WTC11 (cell line): Measurements from ENCODE around the gene EPSTI1. TPM values are rescaled to one million over a fixed set of nuclear protein-coding genes. Genes with fewer than 3 reads are reported as not detected.

Experiments
- ATAC-seq: fragments of 200-7000 bp; cut with Tn5 transposase; 2 replicates; pipeline ENCODE4 v1.10.0; 2021; ENCODE audit warnings: mild to moderate bottlenecking, moderate library complexity
- CTCF ChIA-PET: fragments of 300-600 bp; sonication (Branson Sonifier 250); formaldehyde crosslinking; loops from one replicate; lab custom pipeline; 2021; ENCODE audit warnings: antibody characterized with exemption; lab: Charles Lee
- POLR2A ChIA-PET: fragments of 350-600 bp; sonication (Branson Sonifier 250); formaldehyde crosslinking; loops from one replicate; lab custom pipeline; 2021; ENCODE audit warnings: antibody characterized with exemption; lab: Charles Lee
- DNase-seq: peaks from one replicate; pipeline ENCODE4 v3.0.0; 2021; ENCODE audit warnings: low spot score
- H3K27ac Mint-ChIP-seq: 2 replicates; pipeline ENCODE4 v1.8.0; 2021; ENCODE audit warnings: mixed read lengths
- H3K27me3 Mint-ChIP-seq: 2 replicates; pipeline ENCODE4 v1.8.0; 2021; ENCODE audit warnings: low read depth, mild to moderate bottlenecking, moderate library complexity, mixed read lengths
- H3K36me3 Mint-ChIP-seq: 2 replicates; pipeline ENCODE4 v1.8.0; 2021; ENCODE audit warnings: mixed read lengths
- H3K4me1 Mint-ChIP-seq: 2 replicates; pipeline ENCODE4 v1.8.0; 2022; ENCODE audit warnings: mixed read lengths
- H3K4me3 Mint-ChIP-seq: 2 replicates; pipeline ENCODE4 v1.8.0; 2021; ENCODE audit warnings: mild to moderate bottlenecking, moderate library complexity, mixed read lengths
- H3K9me3 Mint-ChIP-seq: 2 replicates; pipeline ENCODE4 v1.8.0; 2021; ENCODE audit warnings: mixed read lengths
- ATF1 ChIP-seq: sonication (generic); formaldehyde crosslinking; IDR thresholded peaks from 2 replicates; pipeline ENCODE4 v1.8.1; 2023; ENCODE audit warnings: mild to moderate bottlenecking, moderate library complexity, missing genetic modification reagents
- CREM ChIP-seq: sonication (generic); formaldehyde crosslinking; IDR thresholded peaks from 2 replicates; pipeline ENCODE4 v1.8.1; 2022; ENCODE audit warnings: mild to moderate bottlenecking, missing genetic modification reagents, moderate library complexity
- ESRRA ChIP-seq: sonication (generic); formaldehyde crosslinking; IDR thresholded peaks from 2 replicates; pipeline ENCODE4 v1.8.1; 2022; ENCODE audit warnings: mild to moderate bottlenecking, missing genetic modification reagents, borderline replicate concordance
- ETV6 ChIP-seq: sonication (generic); formaldehyde crosslinking; IDR thresholded peaks from 2 replicates; pipeline ENCODE4 v1.8.1; 2022; ENCODE audit warnings: mild to moderate bottlenecking, missing genetic modification reagents
- FOXJ3 ChIP-seq: sonication (generic); formaldehyde crosslinking; IDR thresholded peaks from 2 replicates; pipeline ENCODE4 v1.9.0; 2021; ENCODE audit warnings: missing genetic modification reagents, mild to moderate bottlenecking, borderline replicate concordance
- FOXP4 ChIP-seq: sonication (generic); formaldehyde crosslinking; IDR thresholded peaks from 2 replicates; pipeline ENCODE4 v1.8.0; 2022; ENCODE audit warnings: mild to moderate bottlenecking, missing genetic modification reagents
- GRHL2 ChIP-seq: fragments of 250-450 bp; sonication (Bioruptor Pico); IDR thresholded peaks from 2 replicates; pipeline ENCODE4 v1.8.0; 2022; ENCODE audit warnings: mild to moderate bottlenecking, moderate library complexity; ENCODE audit not compliant: insufficient replicate concordance, severe bottlenecking
- JAZF1 ChIP-seq: fragments of 250-450 bp; sonication (Bioruptor Pico); IDR thresholded peaks from 2 replicates; pipeline ENCODE4 v1.9.0; 2021; ENCODE audit warnings: moderate library complexity, mild to moderate bottlenecking, inconsistent platforms
- MYBL2 ChIP-seq: sonication (generic); formaldehyde crosslinking; IDR thresholded peaks from 2 replicates; pipeline ENCODE4 v1.8.1; 2023; ENCODE audit warnings: mild to moderate bottlenecking, moderate library complexity, missing genetic modification reagents
- NFATC4 ChIP-seq: fragments of 250-450 bp; sonication (Bioruptor Pico); IDR thresholded peaks from 2 replicates; pipeline ENCODE4 v1.9.0; 2021; ENCODE audit warnings: mild to moderate bottlenecking
- NFYB ChIP-seq: sonication (generic); formaldehyde crosslinking; conservative IDR thresholded peaks from 2 replicates; pipeline ENCODE4 v1.8.0; 2022; ENCODE audit warnings: low read depth, missing genetic modification reagents
- RELA ChIP-seq: sonication (generic); formaldehyde crosslinking; IDR thresholded peaks from 2 replicates; pipeline ENCODE4 v1.8.1; 2022; ENCODE audit warnings: missing genetic modification reagents, mild to moderate bottlenecking, borderline replicate concordance
- TP53 ChIP-seq: sonication (generic); formaldehyde crosslinking; IDR thresholded peaks from 2 replicates; pipeline ENCODE4 v1.8.1; 2023; ENCODE audit warnings: mild to moderate bottlenecking, missing genetic modification reagents
- ZMAT4 ChIP-seq: fragments of 250-450 bp; sonication (Bioruptor Pico); IDR thresholded peaks from 2 replicates; pipeline ENCODE4 v1.9.0; 2021; ENCODE audit warnings: mild to moderate bottlenecking
- ZNF219 ChIP-seq: sonication (generic); formaldehyde crosslinking; IDR thresholded peaks from 2 replicates; pipeline ENCODE4 v1.8.0; 2023; ENCODE audit warnings: missing genetic modification reagents, mild to moderate bottlenecking, borderline replicate concordance
- ZNF396 ChIP-seq: fragments of 250-450 bp; sonication (Bioruptor Pico); IDR thresholded peaks from 2 replicates; pipeline ENCODE4 v1.8.0; 2021; ENCODE audit warnings: mild to moderate bottlenecking, moderate library complexity, borderline replicate concordance
- ZNF532 ChIP-seq: fragments of 250-450 bp; sonication (Bioruptor Pico); IDR thresholded peaks from 2 replicates; pipeline ENCODE4 v1.9.0; 2021; ENCODE audit warnings: mild to moderate bottlenecking, borderline replicate concordance
- total RNA-seq: library from RNA; stranded (reverse); gene quantifications from 3 replicates; pipeline ENCODE4 v1.2.3, GENCODE V29; 2021
- TF ChIP-seq, protein P1 (sequence below): fragments of 250-450 bp; sonication (Bioruptor Pico); IDR thresholded peaks from 2 replicates; pipeline ENCODE4 v1.9.0; 2021; ENCODE audit warnings: moderate library complexity, mild to moderate bottlenecking, inconsistent platforms, borderline replicate concordance
- TF ChIP-seq, protein P2 (sequence below): sonication (generic); formaldehyde crosslinking; conservative IDR thresholded peaks from 2 replicates; pipeline ENCODE4 v1.8.1; 2022; ENCODE audit warnings: mild to moderate bottlenecking, missing genetic modification reagents
- TF ChIP-seq, protein P3 (sequence below): sonication (generic); formaldehyde crosslinking; IDR thresholded peaks from 2 replicates; pipeline ENCODE4 v1.8.1; 2022; ENCODE audit warnings: mild to moderate bottlenecking, missing genetic modification reagents, moderate library complexity, borderline replicate concordance
- TF ChIP-seq, protein P4 (sequence below): sonication (generic); formaldehyde crosslinking; IDR thresholded peaks from 2 replicates; pipeline ENCODE4 v1.8.1; 2023; ENCODE audit warnings: mild to moderate bottlenecking, missing genetic modification reagents, borderline replicate concordance

The EPSTI1 gene
- total RNA-seq, 1 experiment from 2014 or later, result 2.1 TPM

GRCh38 chr13:43002021-43002420, 10.0 kb upstream of the EPSTI1 start (continued):
- no peak for TF ChIP-seq TP53
- TF ChIP-seq NFATC4 (CRISPR knock-in tag), result no peak
- TF ChIP-seq MYBL2 (CRISPR knock-in tag), result no peak
- no peak for TF ChIP-seq CREM (CRISPR knock-in tag)
- TF ChIP-seq RELA (CRISPR knock-in tag), result no peak
- TF ChIP-seq ZNF396 (CRISPR knock-in tag), result no peak
- TF ChIP-seq, protein P1, sequence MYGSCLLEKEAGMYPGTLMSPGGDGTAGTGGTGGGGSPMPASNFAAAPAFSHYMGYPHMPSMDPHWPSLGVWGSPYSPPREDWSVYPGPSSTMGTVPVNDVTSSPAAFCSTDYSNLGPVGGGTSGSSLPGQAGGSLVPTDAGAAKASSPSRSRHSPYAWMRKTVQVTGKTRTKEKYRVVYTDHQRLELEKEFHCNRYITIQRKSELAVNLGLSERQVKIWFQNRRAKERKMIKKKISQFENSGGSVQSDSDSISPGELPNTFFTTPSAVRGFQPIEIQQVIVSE, result no peak
- TF ChIP-seq ZNF219 (CRISPR knock-in tag), result no peak
- TF ChIP-seq, all 79 proteins: peak for 0

DNA sequence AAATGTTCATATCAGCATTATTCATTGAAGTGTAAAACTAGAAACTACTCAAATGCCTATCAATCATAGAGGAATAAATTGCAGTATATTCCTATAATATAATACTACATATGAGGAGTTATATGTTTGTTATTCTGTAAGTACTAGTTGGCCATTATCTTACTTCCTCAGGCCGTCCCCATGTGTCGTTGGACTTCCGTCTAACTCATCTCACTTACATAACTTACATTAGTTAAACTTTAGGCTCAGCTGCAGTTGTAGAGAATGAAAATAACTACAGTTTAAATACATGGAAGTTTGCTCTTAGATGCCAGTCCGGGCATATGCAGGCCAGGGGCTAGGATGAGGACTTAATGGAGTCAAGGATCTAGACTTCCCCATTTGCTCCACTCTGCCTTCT, 8.6 kb upstream of the EPSTI1 start:
- ATAC-seq (no peak), DNase-seq (no peak)
- ChIA-PET CTCF (no interaction called here), POLR2A (no interaction called here)
- Mint-ChIP-seq H3K9me3 (no peaks in the 10 kb centered on the region), H3K27me3 (no peaks in the 10 kb centered on the region), H3K27ac (no peak overlapping the region), H3K4me3 (no peak overlapping the region), H3K36me3 (no peaks in the 10 kb centered on the region), H3K4me1 (peaks cover 10% of the 10 kb centered on the region)
- TF ChIP-seq ZNF532 (CRISPR knock-in tag) (no peak), FOXP4 (CRISPR knock-in tag) (no peak), ATF1 (no peak), ETV6 (no peak), ZMAT4 (no peak), ESRRA (CRISPR knock-in tag) (no peak), JAZF1 (CRISPR knock-in tag) (no peak), ZNF396 (CRISPR knock-in tag) (no peak), GRHL2 (no peak), NFYB (CRISPR knock-in tag) (no peak), FOXJ3 (CRISPR knock-in tag) (no peak)
- TF ChIP-seq, protein P2, sequence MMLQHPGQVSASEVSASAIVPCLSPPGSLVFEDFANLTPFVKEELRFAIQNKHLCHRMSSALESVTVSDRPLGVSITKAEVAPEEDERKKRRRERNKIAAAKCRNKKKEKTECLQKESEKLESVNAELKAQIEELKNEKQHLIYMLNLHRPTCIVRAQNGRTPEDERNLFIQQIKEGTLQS (CRISPR knock-in tag), result no peak
- TF ChIP-seq, protein P1, result no peak
- TF ChIP-seq, protein P3, sequence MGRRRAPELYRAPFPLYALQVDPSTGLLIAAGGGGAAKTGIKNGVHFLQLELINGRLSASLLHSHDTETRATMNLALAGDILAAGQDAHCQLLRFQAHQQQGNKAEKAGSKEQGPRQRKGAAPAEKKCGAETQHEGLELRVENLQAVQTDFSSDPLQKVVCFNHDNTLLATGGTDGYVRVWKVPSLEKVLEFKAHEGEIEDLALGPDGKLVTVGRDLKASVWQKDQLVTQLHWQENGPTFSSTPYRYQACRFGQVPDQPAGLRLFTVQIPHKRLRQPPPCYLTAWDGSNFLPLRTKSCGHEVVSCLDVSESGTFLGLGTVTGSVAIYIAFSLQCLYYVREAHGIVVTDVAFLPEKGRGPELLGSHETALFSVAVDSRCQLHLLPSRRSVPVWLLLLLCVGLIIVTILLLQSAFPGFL, result no peak
- TF ChIP-seq, protein P4, sequence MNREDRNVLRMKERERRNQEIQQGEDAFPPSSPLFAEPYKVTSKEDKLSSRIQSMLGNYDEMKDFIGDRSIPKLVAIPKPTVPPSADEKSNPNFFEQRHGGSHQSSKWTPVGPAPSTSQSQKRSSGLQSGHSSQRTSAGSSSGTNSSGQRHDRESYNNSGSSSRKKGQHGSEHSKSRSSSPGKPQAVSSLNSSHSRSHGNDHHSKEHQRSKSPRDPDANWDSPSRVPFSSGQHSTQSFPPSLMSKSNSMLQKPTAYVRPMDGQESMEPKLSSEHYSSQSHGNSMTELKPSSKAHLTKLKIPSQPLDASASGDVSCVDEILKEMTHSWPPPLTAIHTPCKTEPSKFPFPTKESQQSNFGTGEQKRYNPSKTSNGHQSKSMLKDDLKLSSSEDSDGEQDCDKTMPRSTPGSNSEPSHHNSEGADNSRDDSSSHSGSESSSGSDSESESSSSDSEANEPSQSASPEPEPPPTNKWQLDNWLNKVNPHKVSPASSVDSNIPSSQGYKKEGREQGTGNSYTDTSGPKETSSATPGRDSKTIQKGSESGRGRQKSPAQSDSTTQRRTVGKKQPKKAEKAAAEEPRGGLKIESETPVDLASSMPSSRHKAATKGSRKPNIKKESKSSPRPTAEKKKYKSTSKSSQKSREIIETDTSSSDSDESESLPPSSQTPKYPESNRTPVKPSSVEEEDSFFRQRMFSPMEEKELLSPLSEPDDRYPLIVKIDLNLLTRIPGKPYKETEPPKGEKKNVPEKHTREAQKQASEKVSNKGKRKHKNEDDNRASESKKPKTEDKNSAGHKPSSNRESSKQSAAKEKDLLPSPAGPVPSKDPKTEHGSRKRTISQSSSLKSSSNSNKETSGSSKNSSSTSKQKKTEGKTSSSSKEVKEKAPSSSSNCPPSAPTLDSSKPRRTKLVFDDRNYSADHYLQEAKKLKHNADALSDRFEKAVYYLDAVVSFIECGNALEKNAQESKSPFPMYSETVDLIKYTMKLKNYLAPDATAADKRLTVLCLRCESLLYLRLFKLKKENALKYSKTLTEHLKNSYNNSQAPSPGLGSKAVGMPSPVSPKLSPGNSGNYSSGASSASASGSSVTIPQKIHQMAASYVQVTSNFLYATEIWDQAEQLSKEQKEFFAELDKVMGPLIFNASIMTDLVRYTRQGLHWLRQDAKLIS (CRISPR knock-in tag), result no peak
